HG03095 (cell line): ENCODE measurements around the gene ANLN.
"Not testable (repeated sequence)": the region's sequence is repeated elsewhere in the genome, so short reads cannot be mapped to it uniquely, and the experiment has no call there.

Experiments used
- ATAC-seq: cut with Tn5 transposase; IDR thresholded peaks from one replicate; pipeline ENCODE4 v1.9.1; 2021; ENCODE audit warnings: moderate library complexity; ENCODE audit not compliant: unreplicated experiment

Gene ANLN

GRCh38 chr7:36379831-36380504 is 9.7 kb upstream of the ANLN start:
- no peak for ATAC-seq

GRCh38 chr7:36381056-36381455 is 8.6 kb upstream of the ANLN start:
- no peak for ATAC-seq

- ATAC-seq = not testable (repeated sequence)
Measured at GRCh38 chr7:36383284-36383683, 6.4 kb upstream of the ANLN start.

GRCh38 chr7:36385646-36386045 is 4.0 kb upstream of the ANLN start:
- ATAC-seq = not testable (repeated sequence)

GRCh38 chr7:36387435-36388231 is 2.0 kb upstream of the ANLN start:
- no peak for ATAC-seq

GRCh38 chr7:36388423-36388822 is 1.2 kb upstream of the ANLN start:
- ATAC-seq = no peak

GRCh38 chr7:36390199-36391090 is 783 bp downstream of the ANLN start:
- peak; percentile 21 for ATAC-seq

GRCh38 chr7:36391436-36392198 is 2.0 kb downstream of the ANLN start:
- ATAC-seq = peak; percentile 35

GRCh38 chr7:36393826-36394225 is 4.2 kb downstream of the ANLN start:
- no peak for ATAC-seq

- ATAC-seq = no peak
Measured at GRCh38 chr7:36395171-36395894, 5.7 kb downstream of the ANLN start.

- no peak for ATAC-seq
Measured at GRCh38 chr7:36396150-36396549, 6.5 kb downstream of the ANLN start.

- no peak for ATAC-seq
Measured at GRCh38 chr7:36400036-36400435, 10.4 kb downstream of the ANLN start.

- ATAC-seq = no peak
Measured at GRCh38 chr7:36400606-36401005, 10.9 kb downstream of the ANLN start.

GRCh38 chr7:36403452-36403851 is 13.8 kb downstream of the ANLN start:
- ATAC-seq = no peak

- no peak for ATAC-seq
Measured at GRCh38 chr7:36404639-36405408, 15.2 kb downstream of the ANLN start.

- ATAC-seq = no peak
Measured at GRCh38 chr7:36405409-36405803, 15.7 kb downstream of the ANLN start.

GRCh38 chr7:36406156-36406555 is 16.5 kb downstream of the ANLN start:
- no peak for ATAC-seq

GRCh38 chr7:36407636-36408550 is 18.2 kb downstream of the ANLN start:
- ATAC-seq = no peak
